ENCODE measurements around the gene SCNN1G. TPM values are rescaled to one million over a fixed set of nuclear protein-coding genes. Genes with fewer than 3 reads are reported as not detected.

Gene SCNN1G
- polyA plus RNA-seq, 3 donors = not detected

- H3K27ac Mint-ChIP-seq = peak within 1 kb of the TSS in 4 of 7 donors; percentile 33 to 67 (median 50)
- peak within 1 kb of the TSS; percentile 52 to 87 (median 59) for H3K4me3 ChIP-seq (replicated peaks in 1 of 3; ENCODE audit: low read depth in 2 of 3, low read length in 3 of 3)
- peaks cover 6% of the 10 kb centered on the region for H3K79me2 ChIP-seq (ENCODE audit: insufficient read depth, low read length)
Observed at GRCh38 chr16:23149267-23149992, 33.1 kb upstream of the SCNN1G start, which contains the start of gene USP31. USP31 (minus strand) TSS chr16:23149452; CDS start chr16:23149270, 182 bp downstream.

GRCh38 chr16:23149993-23150364 lies 32.6 kb upstream of the SCNN1G start:
- Histone ChIP-seq H3K4me2 (replicated peaks; ENCODE audit: extremely low read depth, low read length, poor library complexity, severe bottlenecking) (peak overlapping the region; percentile 98), H3K27me3 (ENCODE audit: control insufficient read depth in 2 of 2, insufficient read depth in 2 of 2, low read length in 2 of 2) (peaks cover 4 to 6% of the 10 kb centered on the region in 2 donors), H3K36me3 (replicated peaks in 1 of 2; ENCODE audit: control insufficient read depth in 1 of 2, insufficient read depth in 2 of 2, low read length in 2 of 2) (no peaks in the 10 kb centered on the region), H3K9ac (ENCODE audit: insufficient read depth, low read length, poor library complexity, severe bottlenecking) (peak overlapping the region; percentile 10), H4K20me1 (ENCODE audit: insufficient read depth, low read length) (no peaks in the 10 kb centered on the region), H3K27ac (ENCODE audit: low read depth in 1 of 2, low read length in 2 of 2) (no peak overlapping the region), H2AFZ (ENCODE audit: insufficient read depth, low read depth, low read length, poor library complexity, severe bottlenecking) (peak overlapping the region; percentile 93), H3K4me1 (ENCODE audit: control insufficient read depth in 1 of 2, insufficient read depth in 2 of 2, low read length in 2 of 2) (peaks cover 11 to 19% of the 10 kb centered on the region in 2 donors), H3K9me3 (replicated peaks in 1 of 2; ENCODE audit: control insufficient read depth in 1 of 2, insufficient read depth in 1 of 2, low read length in 2 of 2) (no peaks in the 10 kb centered on the region), H3K79me2 (ENCODE audit: insufficient read depth, low read length) (peaks cover 6% of the 10 kb centered on the region), H3K4me3 (replicated peaks in 1 of 3; ENCODE audit: low read depth in 2 of 3, low read length in 3 of 3) (peak overlapping the region; percentile 51 to 87 (median 52))
- WGBS (ENCODE audit: insufficient coverage) = 60% methylated on average over 1 of the region's 4 CpGs
- Mint-ChIP-seq H3K9me3 (no peaks in the 10 kb centered on the region), H3K27me3 (ENCODE audit: low read depth in 3 of 3) (peaks cover 4 to 21% (median 19%) of the 10 kb centered on the region in 3 donors), H3K4me3 (peak overlapping the region; percentile 85 to 93), H3K36me3 (no peaks in the 10 kb centered on the region), H3K4me1 (peaks cover 22% of the 10 kb centered on the region), H3K27ac (peak overlapping the region in 1 of 7 donors; percentile 54)
- TF ChIP-seq CTCF (IDR thresholded peaks at IDR 0.05) = no peak
- intact Hi-C loops (cut with micrococcal nuclease) = no loop called here
- DNase-seq = no peak

More at GRCh38 chr16:23149267-23149992, 33.1 kb upstream of the SCNN1G start, which contains the start of gene USP31:
- H3K9me3 ChIP-seq (replicated peaks in 1 of 2; ENCODE audit: control insufficient read depth in 1 of 2, insufficient read depth in 1 of 2, low read length in 2 of 2) = no peaks in the 10 kb centered on the region
- peaks cover 11 to 19% of the 10 kb centered on the region in 2 donors for H3K4me1 ChIP-seq (ENCODE audit: control insufficient read depth in 1 of 2, insufficient read depth in 2 of 2, low read length in 2 of 2)
- peaks cover 25% of the 10 kb centered on the region for H3K4me1 Mint-ChIP-seq
- no peaks in the 10 kb centered on the region for H3K36me3 ChIP-seq (replicated peaks in 1 of 2; ENCODE audit: control insufficient read depth in 1 of 2, insufficient read depth in 2 of 2, low read length in 2 of 2)
- H3K27me3 ChIP-seq (ENCODE audit: control insufficient read depth in 2 of 2, insufficient read depth in 2 of 2, low read length in 2 of 2) = peaks cover 4 to 5% of the 10 kb centered on the region in 2 donors
- H2AFZ ChIP-seq (ENCODE audit: insufficient read depth, low read depth, low read length, poor library complexity, severe bottlenecking) = peak within 1 kb of the TSS; percentile 93
- intact Hi-C loops (cut with micrococcal nuclease) = no loop called here
- no peaks in the 10 kb centered on the region for H4K20me1 ChIP-seq (ENCODE audit: insufficient read depth, low read length)
- H3K4me3 Mint-ChIP-seq = peak within 1 kb of the TSS; percentile 86 to 96
- H3K27ac ChIP-seq (ENCODE audit: low read depth in 1 of 2, low read length in 2 of 2) = peak within 1 kb of the TSS in 1 of 2 donors; percentile 56
- peaks cover 4 to 21% (median 18%) of the 10 kb centered on the region in 3 donors for H3K27me3 Mint-ChIP-seq (ENCODE audit: low read depth in 3 of 3)
- H3K9ac ChIP-seq (ENCODE audit: insufficient read depth, low read length, poor library complexity, severe bottlenecking) = peak within 1 kb of the TSS; percentile 53
- under 1% methylated on average over 67 of the region's 75 CpGs for WGBS (ENCODE audit: insufficient coverage)
- peak within 1 kb of the TSS; percentile 98 for H3K4me2 ChIP-seq (replicated peaks; ENCODE audit: extremely low read depth, low read length, poor library complexity, severe bottlenecking)
- DNase-seq = peak; percentile 84 to 88 (median 88)
- H3K9me3 Mint-ChIP-seq = no peaks in the 10 kb centered on the region
- TF ChIP-seq CTCF (IDR thresholded peaks at IDR 0.05) = no peak
- no peaks in the 10 kb centered on the region for H3K36me3 Mint-ChIP-seq

Data from CD14-positive monocyte (primary cell).